Erythroblast (primary cell): ENCODE results near the gene ARHGEF25.

ENCODE experiments used
- GATA1 ChIP-seq: IDR thresholded peaks from 2 replicates; pipeline ENCODE4 v1.6.1; 2011; ENCODE audit warnings: low read depth, mild to moderate bottlenecking, control low read depth, low read length, moderate library complexity
- POLR2A ChIP-seq: IDR thresholded peaks from 2 replicates; pipeline ENCODE4 v1.6.1; 2011; ENCODE audit warnings: mild to moderate bottlenecking, low read length

DNA sequence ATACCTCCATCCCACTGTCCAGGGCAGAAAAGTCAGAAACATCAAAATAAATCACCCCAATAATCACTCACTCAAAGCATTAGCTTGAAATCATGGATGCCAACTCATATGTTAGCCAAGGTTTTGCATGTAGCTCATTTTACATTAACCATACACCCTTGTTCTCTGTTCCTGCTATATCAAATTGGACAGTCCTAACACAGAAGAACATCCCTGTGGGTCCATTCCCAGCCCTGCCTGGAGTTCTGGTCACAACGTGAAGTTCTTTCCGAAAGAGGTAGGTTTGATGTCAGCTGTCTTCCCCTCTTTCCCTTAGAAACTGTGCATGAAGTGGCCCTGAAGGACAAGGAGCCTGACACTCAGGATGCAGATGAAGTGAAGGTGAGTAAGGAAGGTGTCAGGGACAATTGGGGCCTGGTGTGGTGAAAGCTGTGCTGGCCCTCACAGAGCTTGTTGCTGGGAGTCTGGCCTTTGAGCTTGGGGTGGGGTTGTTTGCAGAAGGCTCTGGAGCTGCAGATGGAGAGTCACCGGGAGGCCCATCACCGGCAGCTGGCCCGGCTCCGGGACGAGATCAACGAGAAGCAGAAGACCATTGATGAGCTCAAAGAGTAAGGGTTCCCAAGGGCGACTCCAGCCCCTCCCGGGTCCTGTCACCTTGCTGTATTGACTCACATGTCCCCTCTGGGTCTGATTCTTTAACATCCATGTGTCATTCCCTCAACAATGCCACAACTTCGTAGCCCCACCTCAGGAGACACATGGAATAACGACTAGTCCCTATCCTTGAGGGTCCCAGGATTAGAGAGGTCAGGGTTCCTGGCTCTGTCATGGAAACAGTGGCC is 35.2 kb upstream of the ARHGEF25 start:
- TF ChIP-seq POLR2A (no peak), GATA1 (no peak)
